Panc1 (cell line): ENCODE results near the gene PDP2.

Experiments
- POLR2AphosphoS5 ChIP-seq: IDR thresholded peaks from 2 replicates; pipeline ENCODE4 v1.6.1; 2012; ENCODE audit warnings: mild to moderate bottlenecking, low read depth, low read length, moderate library complexity
- TCF7L2 ChIP-seq: IDR thresholded peaks from 2 replicates; pipeline ENCODE4 v1.6.1; 2011; ENCODE audit warnings: mild to moderate bottlenecking, low read depth, low read length, inconsistent platforms
- TF ChIP-seq, protein P1 (sequence below), 2 experiments: IDR thresholded peaks; 2 replicates each; pipeline ENCODE4 v1.6.1; 2011 to 2012; ENCODE audit warnings: low read depth in 2 of 2, control low read depth in 1 of 2, low read length in 1 of 2, mild to moderate bottlenecking in 1 of 2, moderate library complexity in 1 of 2; ENCODE audit not compliant: insufficient read depth in 1 of 2
- TF ChIP-seq, protein P2 (sequence below): fragments of 450-650 bp; IDR thresholded peaks from 2 replicates; pipeline ENCODE4 v1.5.1; 2017; ENCODE audit warnings: mild to moderate bottlenecking

- TF ChIP-seq, protein P1, sequence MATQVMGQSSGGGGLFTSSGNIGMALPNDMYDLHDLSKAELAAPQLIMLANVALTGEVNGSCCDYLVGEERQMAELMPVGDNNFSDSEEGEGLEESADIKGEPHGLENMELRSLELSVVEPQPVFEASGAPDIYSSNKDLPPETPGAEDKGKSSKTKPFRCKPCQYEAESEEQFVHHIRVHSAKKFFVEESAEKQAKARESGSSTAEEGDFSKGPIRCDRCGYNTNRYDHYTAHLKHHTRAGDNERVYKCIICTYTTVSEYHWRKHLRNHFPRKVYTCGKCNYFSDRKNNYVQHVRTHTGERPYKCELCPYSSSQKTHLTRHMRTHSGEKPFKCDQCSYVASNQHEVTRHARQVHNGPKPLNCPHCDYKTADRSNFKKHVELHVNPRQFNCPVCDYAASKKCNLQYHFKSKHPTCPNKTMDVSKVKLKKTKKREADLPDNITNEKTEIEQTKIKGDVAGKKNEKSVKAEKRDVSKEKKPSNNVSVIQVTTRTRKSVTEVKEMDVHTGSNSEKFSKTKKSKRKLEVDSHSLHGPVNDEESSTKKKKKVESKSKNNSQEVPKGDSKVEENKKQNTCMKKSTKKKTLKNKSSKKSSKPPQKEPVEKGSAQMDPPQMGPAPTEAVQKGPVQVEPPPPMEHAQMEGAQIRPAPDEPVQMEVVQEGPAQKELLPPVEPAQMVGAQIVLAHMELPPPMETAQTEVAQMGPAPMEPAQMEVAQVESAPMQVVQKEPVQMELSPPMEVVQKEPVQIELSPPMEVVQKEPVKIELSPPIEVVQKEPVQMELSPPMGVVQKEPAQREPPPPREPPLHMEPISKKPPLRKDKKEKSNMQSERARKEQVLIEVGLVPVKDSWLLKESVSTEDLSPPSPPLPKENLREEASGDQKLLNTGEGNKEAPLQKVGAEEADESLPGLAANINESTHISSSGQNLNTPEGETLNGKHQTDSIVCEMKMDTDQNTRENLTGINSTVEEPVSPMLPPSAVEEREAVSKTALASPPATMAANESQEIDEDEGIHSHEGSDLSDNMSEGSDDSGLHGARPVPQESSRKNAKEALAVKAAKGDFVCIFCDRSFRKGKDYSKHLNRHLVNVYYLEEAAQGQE (IDR thresholded peaks at IDR 0.05; ENCODE audit: insufficient read depth in 1 of 2, low read depth in 2 of 2, low read length in 1 of 2): no peak
- TF ChIP-seq, protein P2, sequence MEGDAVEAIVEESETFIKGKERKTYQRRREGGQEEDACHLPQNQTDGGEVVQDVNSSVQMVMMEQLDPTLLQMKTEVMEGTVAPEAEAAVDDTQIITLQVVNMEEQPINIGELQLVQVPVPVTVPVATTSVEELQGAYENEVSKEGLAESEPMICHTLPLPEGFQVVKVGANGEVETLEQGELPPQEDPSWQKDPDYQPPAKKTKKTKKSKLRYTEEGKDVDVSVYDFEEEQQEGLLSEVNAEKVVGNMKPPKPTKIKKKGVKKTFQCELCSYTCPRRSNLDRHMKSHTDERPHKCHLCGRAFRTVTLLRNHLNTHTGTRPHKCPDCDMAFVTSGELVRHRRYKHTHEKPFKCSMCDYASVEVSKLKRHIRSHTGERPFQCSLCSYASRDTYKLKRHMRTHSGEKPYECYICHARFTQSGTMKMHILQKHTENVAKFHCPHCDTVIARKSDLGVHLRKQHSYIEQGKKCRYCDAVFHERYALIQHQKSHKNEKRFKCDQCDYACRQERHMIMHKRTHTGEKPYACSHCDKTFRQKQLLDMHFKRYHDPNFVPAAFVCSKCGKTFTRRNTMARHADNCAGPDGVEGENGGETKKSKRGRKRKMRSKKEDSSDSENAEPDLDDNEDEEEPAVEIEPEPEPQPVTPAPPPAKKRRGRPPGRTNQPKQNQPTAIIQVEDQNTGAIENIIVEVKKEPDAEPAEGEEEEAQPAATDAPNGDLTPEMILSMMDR: no peak
- TF ChIP-seq POLR2AphosphoS5: no peak
- TF ChIP-seq TCF7L2: no peak
These were observed 18.2 kb upstream of the PDP2 start for GRCh38 chr16:66862023-66862520.
